Smooth muscle cell of the brain vasculature (primary cell): Measurements from ENCODE around the gene WDR48.

Experiments
- DNase-seq: peaks from one replicate; pipeline ENCODE4 v3.0.0-alpha.2; 2012; ENCODE audit warnings: low read depth, low spot score

WDR48 gene

GRCh38 chr3:39063143-39063542 is 11.3 kb downstream of the WDR48 start:
- DNase-seq, result no peak

DNA sequence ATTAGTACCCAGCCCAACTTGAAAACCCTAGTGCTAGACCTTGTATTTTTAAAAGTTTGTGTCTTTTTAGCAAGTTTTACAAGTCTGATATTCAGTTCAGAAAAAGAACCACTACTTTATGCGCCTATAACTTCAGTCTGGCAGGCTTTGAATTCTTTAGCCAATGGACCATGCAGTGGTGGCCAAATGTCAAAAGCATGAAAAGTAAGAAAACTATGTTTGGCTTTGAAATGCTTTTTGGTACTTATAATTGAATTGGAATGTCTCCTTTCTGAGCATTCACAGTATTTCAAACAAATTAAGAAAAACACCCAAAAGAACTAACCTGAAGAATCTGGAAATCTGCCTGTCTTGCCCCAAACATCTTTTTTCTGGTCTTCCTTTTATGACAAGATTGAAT is 12.8 kb downstream of the WDR48 start:
- no peak for DNase-seq

- no peak for DNase-seq
Measured at GRCh38 chr3:39065197-39065596, 13.4 kb downstream of the WDR48 start.

- no peak for DNase-seq
Measured at GRCh38 chr3:39067286-39067685, 15.5 kb downstream of the WDR48 start.

DNA sequence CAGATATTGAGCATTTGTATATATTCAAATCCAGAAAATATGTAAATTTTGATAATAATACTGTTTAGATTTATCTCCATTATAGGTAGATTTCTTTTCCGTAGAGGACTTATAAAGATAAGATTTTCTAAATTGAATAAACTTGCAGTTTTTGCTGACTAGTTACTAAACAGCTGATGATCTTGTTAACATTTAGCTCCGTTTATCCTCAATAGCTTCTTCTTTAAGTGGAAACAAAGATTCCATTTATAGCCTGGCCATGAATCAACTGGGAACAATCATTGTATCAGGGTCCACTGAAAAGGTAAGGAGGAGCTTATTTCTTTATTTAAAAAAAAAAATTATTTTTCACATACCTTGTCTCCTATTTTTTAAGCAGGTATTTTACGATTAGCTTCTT is 16.7 kb downstream of the WDR48 start:
- DNase-seq, result no peak

- DNase-seq, result no peak
Measured at GRCh38 chr3:39075910-39076309, 24.1 kb downstream of the WDR48 start.

DNA sequence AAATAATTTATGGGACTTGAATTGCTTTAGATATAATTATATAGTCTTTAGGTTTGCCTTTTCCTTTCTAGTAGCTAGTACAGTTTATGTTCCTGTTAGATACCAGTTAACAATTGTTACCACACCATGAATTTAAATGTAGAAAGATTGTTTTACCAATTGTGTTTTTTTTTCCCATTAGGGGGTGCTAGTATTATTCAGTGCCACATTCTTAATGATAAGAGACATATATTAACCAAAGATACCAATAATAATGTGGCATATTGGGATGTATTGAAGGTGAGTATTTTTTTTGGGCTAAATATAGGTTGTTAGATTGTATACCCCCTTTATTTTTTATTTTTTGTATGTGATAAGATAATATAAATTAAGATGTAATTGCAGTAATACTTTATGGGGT is 27.7 kb downstream of the WDR48 start:
- no peak for DNase-seq

GRCh38 chr3:39080026-39080425 is 28.2 kb downstream of the WDR48 start:
- no peak for DNase-seq

DNA sequence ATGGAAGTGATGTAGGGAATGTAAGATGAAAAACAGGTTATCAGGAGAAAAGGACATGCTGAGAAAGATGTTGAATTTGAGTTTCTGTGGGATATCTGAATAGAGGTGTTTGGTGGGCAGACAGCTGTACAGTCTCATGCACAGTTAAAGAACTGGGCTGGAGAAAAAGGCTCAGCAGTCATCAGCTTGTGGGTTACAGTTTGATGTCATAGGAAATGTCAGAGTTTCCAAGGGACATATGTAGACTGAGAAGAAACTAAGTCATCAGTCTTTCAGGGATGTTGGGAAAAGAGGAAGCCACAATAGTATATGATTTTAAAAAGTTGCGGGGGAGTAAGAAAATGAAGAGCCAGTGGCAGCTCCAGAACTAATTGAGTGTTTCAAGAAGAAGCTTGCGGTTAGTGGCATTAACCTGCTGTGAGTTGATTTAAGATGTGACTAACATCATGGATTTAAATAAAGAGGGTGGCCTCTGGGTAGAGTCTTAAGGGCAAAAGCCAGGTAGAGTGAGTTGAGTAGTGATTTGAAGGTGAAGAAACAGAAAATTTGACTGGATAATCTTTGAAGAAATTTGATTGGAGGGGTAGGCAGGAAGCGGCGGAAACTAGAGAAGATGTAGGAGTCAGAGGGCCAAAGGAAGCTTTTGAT is 31.0 kb downstream of the WDR48 start:
- no peak for DNase-seq

DNA sequence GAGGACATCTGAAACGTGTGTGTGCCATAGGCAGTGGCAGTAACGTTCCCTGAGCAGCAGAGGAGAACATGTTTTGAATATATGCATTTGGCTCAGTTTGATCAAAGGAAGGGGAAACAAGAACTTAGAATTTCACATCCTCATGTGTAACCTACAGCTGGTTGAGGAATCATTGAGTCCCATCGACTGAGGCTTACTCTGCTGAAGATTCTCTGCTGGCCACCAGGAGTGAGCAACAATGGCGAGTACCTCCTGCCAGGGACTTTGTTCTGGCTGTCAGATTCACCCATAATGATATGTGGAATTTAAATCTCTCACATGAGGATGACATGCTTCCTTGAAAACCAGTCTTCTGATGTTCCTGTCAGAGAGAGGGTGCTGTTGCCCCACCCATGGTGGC is 34.3 kb downstream of the WDR48 start:
- DNase-seq, result no peak

DNA sequence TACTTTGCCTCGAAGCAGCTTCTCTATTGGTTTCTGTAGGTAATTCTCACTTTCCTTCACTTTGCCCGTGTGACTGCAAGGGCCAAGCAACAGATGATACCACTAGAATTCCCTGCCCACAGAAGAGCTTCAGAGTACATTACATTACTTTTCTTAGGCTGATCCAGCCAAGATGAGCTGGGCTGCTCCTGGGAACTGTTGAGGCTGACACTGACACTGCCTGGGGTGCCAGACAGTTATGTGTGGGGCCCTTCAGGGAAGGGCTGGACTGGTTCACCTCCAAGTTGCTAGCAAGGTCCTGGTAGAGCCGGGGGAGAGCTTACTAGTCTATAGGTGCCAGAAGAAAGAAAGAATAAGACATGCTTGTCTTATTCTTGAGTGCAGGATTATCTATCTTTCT is 36.6 kb downstream of the WDR48 start:
- no peak for DNase-seq

GRCh38 chr3:39088889-39089288 is 37.1 kb downstream of the WDR48 start:
- no peak for DNase-seq

DNA sequence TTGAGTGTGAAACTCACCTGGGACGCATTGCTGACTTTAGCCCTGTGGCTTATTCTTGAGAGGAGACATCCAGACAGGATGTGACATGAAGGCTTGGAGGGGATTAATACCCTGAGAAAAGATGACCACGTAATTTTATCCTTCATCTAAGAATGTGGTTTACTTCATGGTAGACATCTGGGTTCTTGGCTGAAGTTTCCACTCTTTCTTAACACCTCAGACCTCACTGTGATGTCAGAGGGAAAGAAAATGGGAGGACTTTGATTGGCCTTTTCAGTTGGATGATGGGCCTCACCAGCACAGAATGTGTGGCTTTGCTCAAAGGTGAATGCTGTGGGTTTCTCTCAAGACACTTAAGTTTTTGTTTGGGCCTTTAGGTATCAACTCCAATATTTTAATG is 39.1 kb downstream of the WDR48 start:
- DNase-seq, result no peak

DNA sequence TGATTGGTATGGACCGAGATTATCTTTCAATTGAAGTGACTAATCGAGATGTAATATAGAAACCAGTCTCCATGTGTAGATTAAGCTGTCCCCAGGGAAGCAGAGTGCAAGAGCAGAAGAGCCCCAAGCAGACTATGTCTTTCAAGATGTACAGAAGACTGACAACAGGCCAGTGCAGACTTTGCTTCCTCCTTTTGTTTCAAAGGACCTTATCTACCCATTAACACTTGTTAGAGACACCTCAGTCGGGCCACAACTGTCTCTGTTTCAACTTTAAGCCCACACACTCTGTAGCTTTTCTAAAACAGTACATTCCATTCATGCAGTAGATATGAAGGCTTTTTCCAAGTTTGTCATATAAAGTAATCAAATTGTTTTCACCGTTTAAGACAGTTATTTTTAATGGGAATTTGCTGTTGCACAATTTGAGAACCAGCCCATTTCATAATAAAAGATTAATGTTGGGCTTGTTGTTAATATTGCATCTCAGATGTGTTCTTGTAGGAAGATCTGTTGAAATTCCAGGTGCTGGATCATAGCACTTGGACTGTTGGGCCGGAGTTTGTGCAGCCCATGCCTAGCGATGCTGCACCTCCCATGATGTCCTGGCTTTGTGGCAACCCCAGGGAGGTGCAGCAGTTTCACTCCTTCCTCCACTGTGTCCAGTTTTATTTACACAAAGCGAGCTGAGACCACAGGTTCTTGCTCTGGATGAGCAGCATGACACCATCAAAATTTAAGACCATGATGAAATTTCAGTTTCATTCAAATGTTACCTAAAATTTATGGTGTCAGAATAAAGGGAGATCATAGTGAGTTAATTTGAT is 43.2 kb downstream of the WDR48 start:
- DNase-seq, result no peak

DNA sequence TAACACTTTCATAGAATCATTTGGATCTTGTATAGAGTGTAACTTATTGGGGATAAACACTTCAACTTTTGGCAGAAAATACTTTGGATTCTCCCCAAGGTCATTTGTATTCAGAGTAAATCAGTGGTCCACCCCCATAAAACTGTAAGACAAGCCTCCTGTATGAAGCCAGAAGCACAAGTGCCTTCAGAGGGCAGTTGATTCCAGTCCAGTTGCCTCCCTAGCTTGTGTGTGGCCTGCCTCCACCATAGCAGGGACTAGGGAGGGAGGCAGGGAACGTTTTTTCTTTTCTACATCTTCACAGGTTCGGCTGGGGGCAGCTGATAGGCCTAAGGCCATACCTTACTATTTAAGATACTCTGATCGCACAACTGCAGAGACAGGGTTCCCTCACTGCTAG is 44.0 kb downstream of the WDR48 start:
- DNase-seq, result no peak

DNA sequence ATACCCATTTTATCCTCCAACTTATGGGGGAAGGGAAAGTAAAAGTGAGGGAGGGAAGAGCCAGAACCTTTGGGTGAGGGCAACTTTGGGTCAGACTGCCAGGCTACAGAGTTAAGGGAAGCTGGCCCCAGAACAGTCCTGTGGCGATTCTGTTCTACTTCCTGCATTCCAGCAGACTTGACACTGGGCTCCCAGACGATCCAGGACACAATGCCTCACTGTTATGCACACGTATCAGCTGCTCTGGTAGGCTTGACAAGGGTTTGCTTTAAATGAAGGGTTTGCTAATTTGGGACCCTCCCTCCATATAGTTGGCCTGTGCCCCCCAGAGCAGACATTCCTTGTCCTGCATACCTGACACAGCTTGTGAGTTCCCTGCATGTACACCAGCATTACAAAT is 45.0 kb downstream of the WDR48 start:
- no peak for DNase-seq

DNA sequence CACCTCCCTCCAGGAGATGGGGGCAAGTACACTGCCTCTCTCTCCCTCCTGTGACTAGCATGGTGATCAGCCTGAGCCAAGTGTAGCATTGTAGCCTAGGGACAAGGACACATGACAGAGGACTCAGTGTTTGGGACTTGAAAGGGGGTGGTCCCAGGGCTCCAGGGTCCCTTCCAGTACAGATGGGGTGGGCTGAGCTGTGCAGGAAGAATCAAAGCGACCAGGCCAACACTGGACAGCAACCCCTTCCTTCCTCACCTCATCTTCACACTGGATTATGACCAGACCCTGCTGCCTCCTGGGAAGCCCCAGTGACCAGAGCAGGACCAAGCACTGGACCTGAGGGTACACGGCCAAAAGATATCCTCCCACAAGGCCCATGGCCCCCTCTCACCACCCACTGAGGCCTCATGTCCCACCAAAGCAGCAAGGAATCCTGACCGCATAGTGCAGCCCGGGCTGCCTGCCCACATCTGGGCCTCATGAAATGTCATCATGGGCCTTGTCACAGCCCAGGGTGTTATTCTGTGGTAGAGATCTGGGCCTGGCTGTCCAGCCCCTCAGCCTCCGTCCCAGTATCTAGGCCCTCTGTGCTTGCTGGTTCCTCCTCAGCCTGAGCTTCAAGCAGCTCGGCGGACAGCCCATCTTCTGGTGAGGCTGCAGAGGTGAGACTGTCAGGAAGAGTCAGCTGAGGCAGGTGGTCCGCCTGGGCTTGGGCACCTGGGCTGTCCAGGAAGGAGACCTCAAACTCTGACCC is 46.1 kb downstream of the WDR48 start:
- no peak for DNase-seq

DNA sequence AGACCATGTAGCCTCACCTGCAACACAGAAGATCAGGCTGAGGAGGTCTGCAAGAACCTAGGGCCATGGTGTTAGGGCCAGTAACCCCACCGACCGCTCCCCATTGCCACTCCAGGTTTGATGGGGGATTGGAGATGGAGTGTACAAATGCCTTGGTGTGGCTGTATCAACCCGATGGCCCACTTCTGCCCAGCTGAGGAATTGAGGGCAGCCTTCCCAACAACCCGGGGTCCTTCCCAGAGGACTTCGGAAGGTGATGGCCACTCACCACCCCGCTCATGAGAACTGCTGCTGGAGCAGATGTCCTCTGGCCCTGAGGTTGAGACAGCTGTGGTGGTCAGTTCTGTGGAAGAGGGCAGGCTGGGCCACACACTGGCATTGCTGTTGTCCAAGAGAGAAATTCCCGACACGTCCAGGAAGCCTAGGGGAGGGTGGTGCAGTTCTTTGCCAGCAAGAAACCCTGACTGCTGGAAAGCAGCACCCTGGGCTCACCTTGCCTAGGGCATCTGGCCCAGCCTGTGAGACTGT is 46.7 kb downstream of the WDR48 start:
- DNase-seq, result no peak

GRCh38 chr3:39099242-39099641 is 47.4 kb downstream of the WDR48 start:
- no peak for DNase-seq

DNA sequence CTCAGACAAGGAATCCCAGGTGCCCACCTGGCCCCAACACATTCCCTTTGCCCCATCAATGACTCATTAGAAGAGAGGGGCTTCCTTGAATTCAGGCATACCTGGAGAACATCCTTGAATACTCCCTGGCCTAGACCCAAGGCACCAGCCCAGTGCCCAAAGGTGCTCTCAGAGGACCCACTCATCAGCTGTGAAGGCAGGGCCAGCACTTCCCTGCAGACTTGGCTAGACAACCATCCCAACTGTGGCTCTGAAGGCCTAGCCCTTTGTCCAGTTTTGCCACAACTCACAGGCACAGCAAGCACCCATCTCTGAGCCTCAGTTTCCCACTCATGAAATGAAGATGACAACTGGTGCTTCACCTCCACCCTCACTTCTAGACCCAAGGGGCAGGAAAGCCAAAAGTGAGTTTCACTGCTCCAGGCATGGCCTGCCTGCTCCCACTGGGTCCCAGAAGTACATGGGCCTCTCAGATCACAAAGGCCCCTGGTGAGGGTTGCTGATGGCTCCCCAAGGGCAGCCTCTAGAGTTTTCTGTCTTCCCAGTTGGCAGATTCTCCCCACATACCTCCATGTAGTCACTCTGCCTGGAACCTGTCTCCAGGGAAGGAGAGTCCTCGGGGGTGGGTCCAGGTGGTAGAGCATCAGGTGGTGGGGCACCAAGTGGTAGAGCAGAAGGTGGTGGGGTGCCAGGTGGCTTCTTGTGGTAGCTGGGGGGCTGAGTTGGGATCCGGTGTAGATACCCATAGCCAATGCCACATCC is 48.1 kb downstream of the WDR48 start:
- no peak for DNase-seq

GRCh38 chr3:39100500-39100886 is 48.7 kb downstream of the WDR48 start:
- no peak for DNase-seq
